ENCODE data around the gene AFF2. TPM values are rescaled to one million over a fixed set of nuclear protein-coding genes. Genes with fewer than 3 reads are reported as not detected.

AFF2 gene
- 0.56 and 0.96 TPM in 2 replicates for total RNA-seq

GRCh38 chrX:148500423-148501385 lies at the start of gene AFF2:
AFF2 (plus strand) TSS chrX:148500617; CDS start chrX:148501098, 481 bp downstream.

